GM10248 (cell line): Measurements from ENCODE around the gene ARHGAP21.
"Not testable (repeated sequence)": the region's sequence is repeated elsewhere in the genome, so short reads cannot be mapped to it uniquely, and the experiment has no call there.

ENCODE experiments used
- CTCF ChIA-PET: fragments of 300-600 bp; sonication (Branson Sonifier 250); formaldehyde crosslinking; extraction: SDS; loops from one replicate; lab custom pipeline; 2021; ENCODE audit warnings: antibody characterized with exemption; lab: Yijun Ruan, JAX
- POLR2A ChIA-PET: fragments of 350-650 bp; sonication (Branson Sonifier 250); formaldehyde crosslinking; extraction: SDS; loops from one replicate; lab custom pipeline; 2020; ENCODE audit warnings: antibody characterized with exemption; lab: Yijun Ruan, JAX
- DNase-seq: peaks from one replicate; pipeline ENCODE4 v3.0.0; 2012; ENCODE audit errors: extremely low spot score
- TF ChIP-seq, protein P1 (sequence below): IDR thresholded peaks from 2 replicates; pipeline ENCODE4 v1.5.1; 2012; ENCODE audit warnings: mild to moderate bottlenecking, low read depth; ENCODE audit errors: extremely low read depth, missing control alignments, control extremely low read depth

Gene ARHGAP21

GRCh38 chr10:24669285-24669852 is 54.3 kb downstream of the ARHGAP21 start:
- ChIA-PET POLR2A (no interaction called here), CTCF (interaction anchor here (0.7 to 1.4 kb wide), 2 partner anchors 10 to 17 kb away, joined by 3 to 4 read pairs; no protein-coding TSS in a partner anchor)
- TF ChIP-seq, protein P1, sequence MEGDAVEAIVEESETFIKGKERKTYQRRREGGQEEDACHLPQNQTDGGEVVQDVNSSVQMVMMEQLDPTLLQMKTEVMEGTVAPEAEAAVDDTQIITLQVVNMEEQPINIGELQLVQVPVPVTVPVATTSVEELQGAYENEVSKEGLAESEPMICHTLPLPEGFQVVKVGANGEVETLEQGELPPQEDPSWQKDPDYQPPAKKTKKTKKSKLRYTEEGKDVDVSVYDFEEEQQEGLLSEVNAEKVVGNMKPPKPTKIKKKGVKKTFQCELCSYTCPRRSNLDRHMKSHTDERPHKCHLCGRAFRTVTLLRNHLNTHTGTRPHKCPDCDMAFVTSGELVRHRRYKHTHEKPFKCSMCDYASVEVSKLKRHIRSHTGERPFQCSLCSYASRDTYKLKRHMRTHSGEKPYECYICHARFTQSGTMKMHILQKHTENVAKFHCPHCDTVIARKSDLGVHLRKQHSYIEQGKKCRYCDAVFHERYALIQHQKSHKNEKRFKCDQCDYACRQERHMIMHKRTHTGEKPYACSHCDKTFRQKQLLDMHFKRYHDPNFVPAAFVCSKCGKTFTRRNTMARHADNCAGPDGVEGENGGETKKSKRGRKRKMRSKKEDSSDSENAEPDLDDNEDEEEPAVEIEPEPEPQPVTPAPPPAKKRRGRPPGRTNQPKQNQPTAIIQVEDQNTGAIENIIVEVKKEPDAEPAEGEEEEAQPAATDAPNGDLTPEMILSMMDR = no peak
- DNase-seq = no peak

- CTCF ChIA-PET = interaction anchor here (0.9 to 1.4 kb wide), 2 partner anchors 9 kb away, joined by 3 to 4 read pairs; no protein-coding TSS in a partner anchor
These were observed 55.4 kb downstream of the ARHGAP21 start for GRCh38 chr10:24668247-24668646.

DNA sequence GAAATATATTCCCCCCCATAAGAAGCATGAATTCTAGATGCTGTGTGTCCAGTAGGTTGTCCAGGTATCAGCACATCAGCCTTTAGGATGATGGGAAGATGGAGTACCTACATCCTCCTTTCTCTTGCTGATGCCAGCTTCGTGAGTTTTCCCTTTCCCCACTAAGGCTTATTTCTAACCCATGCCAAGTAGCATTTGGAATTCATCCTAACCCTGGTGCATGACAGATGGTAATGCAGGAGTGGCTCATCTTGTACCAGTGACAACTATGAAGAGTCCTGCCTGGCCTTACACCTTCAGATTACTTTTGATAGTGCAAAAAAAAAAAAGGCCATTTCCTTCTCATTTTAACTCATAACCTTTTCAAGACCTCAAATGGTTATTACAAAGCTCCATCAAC is 58.7 kb downstream of the ARHGAP21 start:
- CTCF ChIA-PET = no interaction called here
- DNase-seq = no peak
- TF ChIP-seq, protein P1 = no peak
- POLR2A ChIA-PET = no interaction called here

More at GRCh38 chr10:24668247-24668646, 55.4 kb downstream of the ARHGAP21 start:
- DNase-seq = no peak
- TF ChIP-seq, protein P1 = no peak
- POLR2A ChIA-PET = no interaction called here

GRCh38 chr10:24661376-24661775 is 62.3 kb downstream of the ARHGAP21 start:
- ChIA-PET CTCF (no interaction called here), POLR2A (no interaction called here)
- TF ChIP-seq, protein P1 = no peak
- no peak for DNase-seq

- DNase-seq, POLR2A ChIA-PET, CTCF ChIA-PET: not testable (repeated sequence)
These were observed 65.4 kb downstream of the ARHGAP21 start for GRCh38 chr10:24658319-24658718.

DNA sequence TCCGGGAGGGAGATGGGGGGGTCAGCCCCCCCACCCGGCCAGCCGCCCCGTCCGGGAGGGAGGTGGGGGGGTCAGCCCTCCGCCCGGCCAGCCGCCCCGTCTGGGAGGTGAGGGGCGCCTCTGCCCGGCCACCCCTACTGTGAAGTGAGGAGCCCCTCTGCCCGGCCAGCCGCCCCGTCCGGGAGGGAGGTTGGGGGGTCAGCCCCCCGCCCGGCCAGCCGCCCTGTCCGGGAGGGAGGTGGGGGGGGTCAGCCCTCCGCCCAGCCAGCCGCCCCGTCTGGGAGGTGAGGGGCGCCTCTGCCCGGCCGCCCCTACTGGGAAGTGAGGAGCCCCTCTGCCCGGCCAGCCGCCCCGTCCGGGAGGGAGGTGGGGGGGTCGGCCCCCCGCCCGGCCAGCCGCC is 67.4 kb downstream of the ARHGAP21 start:
- POLR2A ChIA-PET, DNase-seq, CTCF ChIA-PET: not testable (repeated sequence)

- TF ChIP-seq, protein P1 = no peak
- ChIA-PET CTCF (interaction anchor here (1.0 to 1.5 kb wide), 3 partner anchors 9 to 75 kb away, joined by 3 to 5 read pairs (median 3); no protein-coding TSS in a partner anchor), POLR2A (interaction anchor here (0.6 kb wide), 1 partner anchor 334 kb away, joined by 3 read pairs; no protein-coding TSS in a partner anchor)
- DNase-seq = peak; percentile 48
These were observed 71.2 kb downstream of the ARHGAP21 start for GRCh38 chr10:24652381-24652957.

DNA sequence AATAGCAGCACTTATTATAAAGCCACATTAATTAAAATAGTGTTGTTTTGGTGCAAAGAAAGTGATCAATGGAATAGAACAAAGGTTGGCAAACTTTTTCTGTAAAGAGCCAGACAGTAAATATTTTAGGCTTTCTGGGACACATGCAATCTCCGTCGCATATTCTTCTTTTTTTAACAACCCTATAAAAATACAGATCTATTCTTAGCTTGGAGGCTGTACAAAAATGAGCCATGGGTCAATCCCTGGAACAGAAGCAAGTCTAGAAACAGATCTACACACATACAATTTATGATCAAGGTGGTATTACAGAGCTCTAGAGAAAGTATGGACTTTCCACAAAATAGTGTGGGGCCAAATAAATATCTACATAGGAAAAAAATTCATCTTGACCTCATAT is 71.8 kb downstream of the ARHGAP21 start:
- TF ChIP-seq, protein P1 = no peak
- CTCF ChIA-PET = interaction anchor here (1.5 kb wide), 2 partner anchors 9 to 75 kb away, joined by 3 to 5 read pairs; no protein-coding TSS in a partner anchor
- DNase-seq = no peak
- POLR2A ChIA-PET = no interaction called here
